NCI-H146 treated with DMSO at 0.1 percent for 48 hours (cell line): ENCODE measurements around the gene HNF4A.
A peak's percentile ranks its signal among the peaks of the same experiment; 100 is the strongest.
"Not testable (repeated sequence)": the region's sequence is repeated elsewhere in the genome, so short reads cannot be mapped to it uniquely, and the experiment has no call there.

Experiments
- DNase-seq: peaks from one replicate; lab custom pipeline; 2025; ENCODE audit not compliant: unreplicated experiment; lab: John Stamatoyannopoulos, UW

Gene HNF4A

DNA sequence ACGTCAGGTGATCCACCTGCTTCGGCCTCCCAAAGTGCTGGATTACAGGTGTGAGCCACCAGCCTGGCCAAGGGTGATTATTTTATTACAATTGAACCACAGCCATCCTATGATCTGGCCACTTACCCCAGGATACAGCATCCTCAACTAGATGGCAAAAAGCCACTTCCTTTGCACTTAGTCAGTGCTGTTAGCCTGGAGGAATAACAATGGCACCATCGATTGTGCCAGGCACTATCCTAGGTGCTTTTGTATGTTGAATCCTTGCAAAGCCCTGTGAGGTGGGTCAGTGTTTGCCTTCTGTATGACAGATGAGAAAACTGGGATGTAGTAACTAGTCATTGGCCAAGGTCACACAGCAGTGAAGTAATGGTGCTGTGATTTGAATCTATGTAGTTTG is 109.0 kb downstream of the HNF4A start:
- no peak for DNase-seq

- no peak for DNase-seq
Observed at GRCh38 chr20:44465001-44465560, 109.6 kb downstream of the HNF4A start.

DNA sequence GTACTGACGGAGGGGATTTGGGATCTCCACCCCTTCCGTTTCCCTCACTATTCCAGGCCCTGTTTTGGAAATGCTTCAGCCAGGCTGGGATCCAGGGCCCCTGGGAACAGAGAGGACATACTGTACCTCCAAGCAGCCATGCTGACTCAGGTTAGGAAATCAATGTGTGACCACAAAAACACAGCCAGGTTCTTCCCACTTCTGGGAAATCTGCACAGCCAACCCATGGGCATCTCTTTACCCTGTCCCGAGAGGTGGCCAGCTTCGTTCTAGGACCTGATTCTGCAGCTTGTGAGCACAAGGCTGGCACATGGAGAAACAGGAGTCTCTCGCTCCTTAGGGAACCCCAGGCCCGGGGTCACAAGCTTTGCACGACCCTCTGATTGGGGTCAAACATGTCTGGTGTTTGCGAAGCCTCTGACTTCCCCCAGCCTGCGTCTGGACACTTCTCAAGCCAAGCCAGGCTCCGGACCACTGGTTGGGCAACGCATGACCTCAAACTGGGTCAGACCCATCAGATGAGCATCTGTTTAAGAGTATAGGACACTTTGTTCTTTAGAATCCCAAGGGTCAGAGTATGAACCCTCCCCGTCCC is 111.9 kb downstream of the HNF4A start:
- no peak for DNase-seq

DNA sequence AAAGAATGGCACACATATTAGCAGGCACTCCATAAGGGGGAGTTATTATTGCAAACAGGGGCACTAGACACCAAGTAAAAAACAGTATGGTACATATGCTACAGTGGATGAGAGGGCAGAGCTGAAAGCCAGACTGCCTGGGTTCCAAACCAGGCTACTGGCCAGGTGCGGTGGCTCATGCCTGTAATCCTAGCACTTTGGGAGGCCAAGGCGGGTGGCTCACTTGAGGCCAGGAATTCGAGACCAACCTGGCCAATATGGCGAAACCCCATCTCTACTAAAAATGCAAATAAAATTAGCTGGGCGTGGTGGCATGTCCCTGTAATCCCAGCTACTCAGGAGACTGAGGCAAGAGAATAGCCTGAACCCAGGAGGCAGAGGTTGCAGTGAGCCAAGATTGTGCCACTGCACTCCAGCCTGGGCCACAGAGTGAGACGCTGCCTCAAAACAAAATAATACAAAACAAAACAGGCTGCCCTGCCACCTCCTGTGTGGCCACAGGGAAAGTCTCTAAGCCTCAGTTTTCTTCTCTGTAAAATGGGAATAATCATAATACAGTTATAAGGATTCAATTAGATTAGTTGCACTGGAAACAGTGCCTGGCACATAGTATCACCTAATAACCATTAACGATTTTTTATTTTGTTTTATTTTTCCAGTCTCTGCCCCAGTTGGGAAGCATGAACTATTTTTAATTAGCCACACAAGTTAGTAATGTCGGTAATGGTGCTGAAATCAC is 112.7 kb downstream of the HNF4A start:
- DNase-seq, result no peak

DNA sequence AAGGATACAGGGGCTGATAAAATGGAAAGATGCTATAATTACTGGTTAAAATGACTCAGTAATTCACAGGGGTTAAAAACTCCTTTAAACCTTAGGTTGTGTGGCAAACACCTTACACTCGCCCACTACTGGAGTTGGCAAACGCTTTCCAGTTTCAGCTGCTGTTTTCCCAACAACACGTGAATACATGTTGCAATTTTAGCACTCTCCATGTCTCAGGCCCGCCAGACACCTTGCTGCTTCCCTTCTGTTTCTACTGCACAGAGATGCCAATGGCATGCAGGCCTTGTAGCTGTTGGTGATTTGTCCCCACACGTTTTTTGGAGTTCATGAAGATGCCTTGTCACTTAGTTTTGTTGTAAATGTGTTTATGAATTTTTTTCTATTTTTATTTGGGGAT is 114.8 kb downstream of the HNF4A start:
- no peak for DNase-seq

DNA sequence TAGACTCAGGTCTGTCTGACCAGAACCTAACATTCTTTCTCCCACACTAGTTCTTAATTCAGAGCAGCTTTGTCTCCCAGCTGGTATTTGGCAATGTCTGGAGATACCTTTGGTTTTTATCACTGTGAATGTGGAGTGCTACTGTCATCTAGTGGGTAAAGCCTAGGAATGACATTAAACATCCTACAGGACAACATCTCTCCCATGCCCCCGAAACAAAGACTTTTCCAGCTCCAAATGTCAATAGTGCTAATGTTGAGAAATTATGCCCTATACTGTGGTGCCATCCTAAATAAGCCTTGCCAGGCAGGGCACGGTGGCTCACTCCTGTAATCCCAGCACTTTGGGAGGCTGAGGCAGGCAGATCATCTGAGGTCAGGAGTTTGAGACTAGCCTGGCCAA is 116.0 kb downstream of the HNF4A start:
- DNase-seq, result peak; percentile 16

GRCh38 chr20:44472283-44472682 is 116.8 kb downstream of the HNF4A start:
- DNase-seq, result not testable (repeated sequence)

DNA sequence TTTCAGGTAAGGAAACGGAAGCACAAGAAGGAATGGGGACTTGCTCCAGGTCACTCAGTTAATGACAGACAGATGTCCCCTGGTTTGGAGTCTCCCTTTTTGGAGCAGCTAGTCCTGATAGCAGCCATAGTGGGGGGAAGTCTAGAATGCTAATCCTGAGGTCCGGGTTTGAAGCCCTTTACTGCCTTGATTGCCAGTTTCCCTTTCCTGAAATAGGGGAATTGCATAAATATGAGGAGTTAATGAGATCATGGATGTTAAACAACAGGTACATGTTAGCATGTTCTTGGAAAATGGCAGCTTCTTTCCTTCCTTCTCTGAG is 119.8 kb downstream of the HNF4A start:
- DNase-seq, result peak; percentile 47

DNA sequence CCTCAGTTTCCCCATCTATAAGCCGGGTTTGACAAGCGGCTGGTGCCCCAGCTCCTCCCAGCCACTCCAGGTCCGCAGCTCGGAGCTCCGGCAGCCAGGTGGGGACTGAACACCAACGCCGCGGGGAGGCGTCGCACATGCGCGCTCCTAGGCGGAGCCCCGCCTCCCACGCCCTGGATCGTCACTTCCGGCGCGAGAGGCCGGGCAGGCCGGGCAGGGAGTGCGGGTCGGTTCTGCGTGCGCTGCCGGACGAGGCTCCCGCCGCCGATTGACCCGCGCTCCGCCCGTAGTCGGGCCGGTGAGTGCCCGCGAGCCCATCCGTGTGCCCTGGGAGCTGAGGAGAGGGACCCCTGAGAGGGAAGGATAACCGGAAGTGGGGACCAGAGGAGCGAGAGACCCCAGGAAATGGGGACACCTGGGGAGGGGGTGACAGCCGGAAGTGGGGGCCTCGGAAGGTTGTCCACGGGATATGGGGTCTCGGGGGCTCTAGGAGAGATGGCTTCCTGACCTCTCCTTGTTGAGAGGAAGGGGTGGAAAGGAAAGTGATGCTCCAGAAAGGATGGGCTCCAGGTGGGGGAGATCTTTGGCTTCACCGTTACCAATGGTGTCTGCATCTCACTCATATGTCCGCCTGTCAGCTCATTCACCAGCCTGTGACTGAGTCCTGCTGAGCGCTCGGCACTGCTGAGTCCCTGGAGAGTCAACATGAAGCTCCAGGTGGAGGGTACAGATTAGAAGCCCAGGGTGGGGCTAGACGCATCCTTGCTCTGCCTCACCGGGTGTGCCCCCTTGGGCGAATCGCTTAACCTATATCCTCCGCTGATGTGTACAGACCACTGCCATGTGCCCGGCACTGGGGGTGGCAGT is 120.4 kb downstream of the HNF4A start, which contains the start of gene TTPAL:
Gene TTPAL, plus strand, starts transcription at position 181 of the 867 bp plus-strand sequence. CDS start 4,126 bp downstream, outside the sequence.
- DNase-seq, result peak; percentile 84

DNA sequence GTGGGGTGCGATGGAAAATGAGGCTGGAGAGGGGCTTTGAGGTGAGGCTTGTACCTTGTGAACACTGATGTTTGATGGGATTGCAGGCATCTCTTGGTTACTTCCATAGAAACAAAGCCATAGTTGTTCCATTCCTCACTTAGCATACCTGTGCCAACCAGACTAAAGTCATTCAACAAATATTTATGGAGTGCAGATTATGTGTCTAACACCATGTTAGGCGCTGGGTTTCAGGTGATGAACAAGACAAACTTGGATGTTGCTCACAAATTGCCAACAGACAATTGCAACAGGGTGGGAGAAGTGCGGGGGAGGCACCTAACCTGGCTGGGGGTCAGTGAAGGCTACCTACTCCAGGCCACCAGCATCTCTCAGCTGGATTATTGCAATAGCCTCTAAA is 121.7 kb downstream of the HNF4A start:
- no peak for DNase-seq

DNA sequence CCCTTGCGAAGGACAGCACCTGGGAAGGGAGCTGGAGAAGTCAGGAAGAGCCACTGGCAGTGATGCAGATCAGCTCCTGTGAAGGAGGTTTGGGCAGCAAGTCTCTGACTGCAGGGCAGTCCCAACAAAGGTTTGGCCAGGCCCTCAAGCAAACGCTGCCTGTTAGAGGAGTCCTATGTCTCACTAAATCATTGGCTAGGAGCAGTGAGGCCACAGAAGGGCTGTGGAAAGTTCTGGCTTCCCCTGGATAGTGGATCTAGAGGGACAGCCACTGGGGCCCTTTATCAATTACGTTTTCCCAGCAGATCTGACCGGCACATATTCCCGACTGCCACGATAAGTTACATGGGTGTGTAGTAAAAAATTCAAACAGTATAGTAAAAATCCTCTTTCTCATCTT is 122.7 kb downstream of the HNF4A start:
- DNase-seq, result no peak

DNA sequence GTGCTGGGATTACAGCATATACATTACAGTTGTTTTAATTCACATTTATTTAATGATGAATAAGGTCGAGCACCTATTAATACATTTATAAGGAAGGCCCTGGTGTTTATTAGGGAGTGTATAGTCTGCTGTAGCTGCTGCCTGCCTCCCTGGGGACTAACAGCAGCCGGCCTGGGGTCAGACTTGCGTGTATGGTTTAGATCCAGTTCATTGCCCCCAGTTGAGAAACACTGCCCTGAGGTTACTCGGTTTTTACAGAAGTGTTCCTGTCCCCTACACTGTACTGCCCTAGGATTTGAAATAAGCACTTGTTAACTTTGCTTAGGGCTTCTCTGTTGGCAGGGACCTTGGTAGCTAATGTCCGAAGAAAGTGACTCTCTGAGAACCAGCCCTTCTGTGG is 124.1 kb downstream of the HNF4A start:
- no peak for DNase-seq

GRCh38 chr20:44480097-44480496 is 124.6 kb downstream of the HNF4A start:
- DNase-seq, result no peak

DNA sequence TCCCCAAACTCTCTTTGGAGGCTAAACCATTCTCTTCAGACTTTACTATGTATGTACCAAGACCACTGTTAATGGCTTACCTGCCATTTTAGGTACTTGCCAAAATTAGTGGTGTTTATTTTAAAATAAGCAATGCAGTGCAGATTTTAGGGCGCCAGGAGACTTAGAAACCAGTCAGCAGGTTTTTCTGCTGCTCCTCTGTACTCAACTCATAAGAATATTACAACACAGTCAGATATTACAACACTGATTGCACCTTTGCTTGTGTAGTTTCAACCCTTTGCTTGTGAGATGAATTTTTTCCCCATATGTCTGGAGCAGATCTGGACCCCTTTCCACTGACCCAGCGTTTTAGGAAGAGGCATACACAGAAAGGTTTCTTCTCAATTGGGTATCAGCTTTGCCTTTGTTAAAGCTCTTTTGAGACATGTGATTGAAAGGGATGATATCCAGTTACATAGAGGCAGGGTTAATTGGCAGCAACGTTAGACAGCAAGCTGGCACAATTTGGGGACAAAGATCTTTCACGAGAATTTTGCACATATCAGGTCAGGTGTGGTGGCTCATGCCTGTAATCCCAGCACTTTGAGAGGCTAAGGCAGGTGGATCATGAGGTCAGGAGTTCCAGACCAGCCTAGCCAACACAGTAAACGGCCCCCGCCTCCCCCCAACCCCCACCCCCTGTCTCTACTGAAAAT is 126.4 kb downstream of the HNF4A start:
- no peak for DNase-seq

DNA sequence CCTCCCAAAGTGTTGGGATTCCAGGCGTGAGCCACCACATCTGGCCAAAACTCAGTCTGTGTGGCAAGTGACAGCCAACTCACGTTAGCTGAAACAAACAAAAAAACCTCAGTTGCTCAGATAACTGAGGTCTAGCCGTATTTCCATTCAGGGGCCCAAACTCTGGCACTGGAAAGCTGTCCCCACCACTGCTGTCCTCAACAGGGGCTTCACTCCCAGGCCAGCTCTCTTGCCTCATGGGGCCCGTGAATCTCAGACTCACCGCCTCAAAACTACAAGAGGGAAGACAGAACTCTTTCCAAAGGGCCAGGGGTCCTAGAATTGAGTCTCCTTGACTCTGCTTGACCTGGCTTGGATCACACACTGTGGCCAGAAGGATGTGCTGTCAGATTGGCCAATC is 127.6 kb downstream of the HNF4A start:
- no peak for DNase-seq
